H1 (cell line): ENCODE results near the gene GTPBP1. TPM values are rescaled to one million over a fixed set of nuclear protein-coding genes. Genes with fewer than 3 reads are reported as not detected.

Source experiments
- CBX8 ChIP-seq: fragments of 300-800, 300-1000 bp; sonication (generic); IDR thresholded peaks from 2 replicates; pipeline ENCODE4 v1.7.1; 2016; ENCODE audit warnings: low read depth, low read length, borderline replicate concordance
- EP300 ChIP-seq, 2 experiments: IDR thresholded peaks; 1 replicate in 1 of 2; 2 replicates in 1 of 2; pipeline ENCODE4 v1.6.1; 2011 to 2012; ENCODE audit warnings: low read depth in 2 of 2, low read length in 2 of 2, mild to moderate bottlenecking in 2 of 2, borderline replicate concordance in 1 of 2, inconsistent platforms in 1 of 2, moderate library complexity in 1 of 2
- NRF1 ChIP-seq: IDR thresholded peaks from 2 replicates; pipeline ENCODE4 v1.6.1; 2011; ENCODE audit warnings: mild to moderate bottlenecking, low read depth, low read length, improper control_type of control experiment
- SAP30 ChIP-seq: fragments of 300-600 bp; sonication (generic); IDR thresholded peaks from 2 replicates; pipeline ENCODE4 v1.7.1; 2012; ENCODE audit warnings: low read length, moderate library complexity, mild to moderate bottlenecking, inconsistent platforms; ENCODE audit not compliant: insufficient read depth, insufficient replicate concordance
- TAF1 ChIP-seq: IDR thresholded peaks from 2 replicates; pipeline ENCODE4 v1.6.1; 2011; ENCODE audit warnings: mild to moderate bottlenecking, low read depth, low read length
- polyA plus RNA-seq, 7 experiments: library from polyadenylated mRNA; depleted of rRNA in 3 of 7; stranded (reverse) in 5 of 7; unstranded in 2 of 7; fragments of >200 nt in 5 of 7; fragments of 200-250 nt in 2 of 7; gene quantifications; 1 replicate in 5 of 7; 2 replicates in 1 of 7; 4 replicates in 1 of 7; pipeline versions ENCODE4 v1.2.1 to v1.2.3, GENCODE V29; 2011 to 2013; ENCODE audit warnings: missing spikeins in 2 of 7, mixed read lengths in 2 of 7
- total RNA-seq: library from RNA; stranded (reverse); fragmentation: NEBNext Ultra II Directional; extraction: Animal tissue kit (Norgen Biotek cat#: 25700); gene quantifications from 2 replicates; pipeline ENCODE4 v1.2.1, GENCODE V29; 2021

GTPBP1 gene
- total and polyA plus RNA-seq, 2 of the 8 experiments (the other 6 are each of a cell fraction or from before 2014, with no cell fraction given), result 53.1 to 91.8 TPM

DNA sequence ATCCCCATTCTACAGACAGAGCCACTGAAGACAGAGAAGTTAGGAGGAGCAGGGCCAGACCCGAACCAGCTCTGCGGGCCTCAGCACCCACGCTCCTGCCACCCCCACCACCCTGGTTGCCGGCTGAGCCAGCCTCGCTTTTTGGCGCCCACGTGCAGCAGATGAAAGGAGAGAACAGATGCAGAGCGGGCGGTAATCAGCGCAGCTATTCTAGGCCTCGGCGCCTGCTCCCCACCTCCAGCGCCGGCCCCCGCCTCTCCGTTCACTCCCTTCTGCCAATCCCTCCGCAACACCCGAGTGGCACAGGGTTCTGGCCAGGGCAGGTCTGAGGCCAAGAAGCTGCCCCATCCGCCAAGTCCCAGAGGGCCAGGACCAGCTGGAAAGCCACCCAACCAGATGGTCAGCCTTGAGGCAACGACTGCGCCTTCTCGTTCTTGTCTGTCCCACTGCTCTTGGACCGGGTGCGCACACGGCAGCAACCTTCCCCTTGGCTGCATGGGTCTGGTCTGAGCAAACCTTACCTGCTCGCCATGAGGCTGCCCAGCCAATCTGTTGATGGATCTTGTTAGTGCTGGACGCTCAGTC is 71.4 kb downstream of the GTPBP1 start (continued):
- no peak for TF ChIP-seq EP300 (IDR thresholded peaks at IDR 0.05; ENCODE audit: borderline replicate concordance in 1 of 2, low read depth in 2 of 2, low read length in 2 of 2)
- TF ChIP-seq CBX8, result no peak
- no peak for TF ChIP-seq NRF1
- no peak for TF ChIP-seq TAF1
- TF ChIP-seq SAP30, result no peak
